ENCODE data around the gene HLTF. TPM values are rescaled to one million over a fixed set of nuclear protein-coding genes. Genes with fewer than 3 reads are reported as not detected.

HLTF gene
- total and polyA plus RNA-seq, 2 of the 4 experiments (the other 2 are of a cell fraction), result 12.6 to 39.1 TPM

DNA sequence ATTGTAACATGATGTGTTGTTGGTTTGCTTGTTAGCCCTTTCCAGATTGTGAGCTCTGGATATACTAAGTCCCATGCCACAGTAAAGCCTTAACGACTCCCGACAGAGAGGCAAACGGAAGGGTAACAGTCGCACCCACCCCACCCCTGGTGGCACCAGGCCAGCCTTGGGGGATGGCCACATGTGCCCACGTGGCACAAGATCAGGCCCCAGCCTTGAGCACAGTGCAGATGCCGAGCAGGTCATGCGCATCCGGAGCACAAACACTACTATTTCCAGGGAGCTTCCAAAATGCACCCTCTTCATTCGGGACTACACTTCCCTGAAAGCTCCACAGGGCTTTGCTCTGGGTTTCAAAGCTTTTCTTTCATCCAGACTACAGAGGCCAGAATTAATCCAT, 32.4 kb upstream of the HLTF start:
- POLR2A ChIA-PET (ENCODE audit: unreplicated experiment), result no interaction called here
- Histone ChIP-seq H2BK120ac (ENCODE audit: low read depth, low read length) (no peak overlapping the region), H3K14ac (replicated peaks; ENCODE audit: low read depth, low read length) (no peak overlapping the region), H3K36me3 (ENCODE audit: control insufficient read depth, insufficient read depth, low read length) (no peaks in the 10 kb centered on the region), H2AK5ac (ENCODE audit: low read depth, low read length) (no peak overlapping the region; the same call in 1 of the 2 replicates), H2AFZ (replicated peaks; ENCODE audit: low read length, poor library complexity) (no peak overlapping the region), H2AK9ac (replicated peaks; ENCODE audit: low read depth, low read length, poor library complexity) (no peak overlapping the region), H4K8ac (ENCODE audit: low read depth in 2 of 2, low read length in 2 of 2) (no peak overlapping the region), H3K4me3 (ENCODE audit: insufficient read depth, low read depth, low read length) (no peak overlapping the region), H3K23ac (ENCODE audit: low read depth, low read length) (no peak overlapping the region), H3K4me1 (ENCODE audit: control insufficient read depth, insufficient read depth, low read length) (no peaks in the 10 kb centered on the region), H3K79me1 (ENCODE audit: low read depth in 1 of 2, low read length in 2 of 2) (no peaks in the 10 kb centered on the region), H4K5ac (ENCODE audit: low read depth, low read length) (no peak overlapping the region), H3K9me1 (ENCODE audit: insufficient read depth, low read length) (no peaks in the 10 kb centered on the region), H3K27ac (ENCODE audit: insufficient read depth, low read length) (no peak overlapping the region), H3K4ac (ENCODE audit: low read depth, low read length) (no peak overlapping the region), H3K9me3 (ENCODE audit: control insufficient read depth, insufficient read depth, low read length) (no peaks in the 10 kb centered on the region), H3K9ac (ENCODE audit: low read depth, low read length) (no peak overlapping the region), H4K91ac (ENCODE audit: insufficient read depth, low read depth, low read length) (no peak overlapping the region), H2BK20ac (ENCODE audit: low read depth, low read length) (peak overlapping the region; percentile 38; the same call in 1 of the 2 replicates), H2BK15ac (ENCODE audit: low read depth, low read length) (no peak overlapping the region), H3K4me2 (ENCODE audit: low read depth, low read length) (no peak overlapping the region), H3K56ac (ENCODE audit: extremely low read depth, insufficient read depth, low read length) (no peak overlapping the region), H3K27me3 (ENCODE audit: control insufficient read depth, insufficient read depth, low read length) (no peaks in the 10 kb centered on the region), H2BK5ac (ENCODE audit: low read depth, low read length, poor library complexity, severe bottlenecking) (no peak overlapping the region), H3K18ac (ENCODE audit: low read depth, low read length) (no peak overlapping the region), H4K20me1 (ENCODE audit: insufficient read depth, low read length) (no peaks in the 10 kb centered on the region)
- BruUV-seq (replicated peaks), result no TSS peak
- WGBS, 2 experiments (ENCODE audit: extremely low coverage in 2 of 2, insufficient read length in 1 of 2), result 82% methylated on average over 3 of the region's 9 CpGs; no CpG with 5 or more reads in 1 of the 2 experiments
- DNase-seq (no peak), ATAC-seq (ENCODE audit: low read depth) (no peak)
- TF ChIP-seq MAZ (IDR thresholded peaks at IDR 0.05; ENCODE audit: borderline replicate concordance, low read depth, low read length) (no peak), POLR2A (IDR thresholded peaks at IDR 0.05; ENCODE audit: low read depth, low read length) (no peak), RFX5 (IDR thresholded peaks at IDR 0.05; ENCODE audit: low read depth, low read length) (no peak), NFE2L2 (IDR thresholded peaks at IDR 0.05; ENCODE audit: low read depth, low read length) (no peak), RCOR1 (IDR thresholded peaks at IDR 0.05; ENCODE audit: insufficient replicate concordance, low read length) (no peak), FOS (IDR thresholded peaks at IDR 0.05; ENCODE audit: low read depth, low read length) (no peak), RAD21 (IDR thresholded peaks at IDR 0.05; ENCODE audit: low read length) (no peak), MAFK (IDR thresholded peaks at IDR 0.05; ENCODE audit: low read depth, low read length) (no peak), SMC3 (IDR thresholded peaks at IDR 0.05; ENCODE audit: low read depth, low read length) (no peak), BHLHE40 (IDR thresholded peaks at IDR 0.05; ENCODE audit: low read depth, low read length) (no peak), MXI1 (IDR thresholded peaks at IDR 0.05; ENCODE audit: borderline replicate concordance, low read depth, low read length) (no peak), CHD1 (IDR thresholded peaks at IDR 0.05; ENCODE audit: low read depth, low read length) (no peak)
- TF ChIP-seq, protein P1, sequence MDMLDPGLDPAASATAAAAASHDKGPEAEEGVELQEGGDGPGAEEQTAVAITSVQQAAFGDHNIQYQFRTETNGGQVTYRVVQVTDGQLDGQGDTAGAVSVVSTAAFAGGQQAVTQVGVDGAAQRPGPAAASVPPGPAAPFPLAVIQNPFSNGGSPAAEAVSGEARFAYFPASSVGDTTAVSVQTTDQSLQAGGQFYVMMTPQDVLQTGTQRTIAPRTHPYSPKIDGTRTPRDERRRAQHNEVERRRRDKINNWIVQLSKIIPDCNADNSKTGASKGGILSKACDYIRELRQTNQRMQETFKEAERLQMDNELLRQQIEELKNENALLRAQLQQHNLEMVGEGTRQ (IDR thresholded peaks at IDR 0.05; ENCODE audit: low read depth, low read length), result no peak
- TF ChIP-seq, protein P2, sequence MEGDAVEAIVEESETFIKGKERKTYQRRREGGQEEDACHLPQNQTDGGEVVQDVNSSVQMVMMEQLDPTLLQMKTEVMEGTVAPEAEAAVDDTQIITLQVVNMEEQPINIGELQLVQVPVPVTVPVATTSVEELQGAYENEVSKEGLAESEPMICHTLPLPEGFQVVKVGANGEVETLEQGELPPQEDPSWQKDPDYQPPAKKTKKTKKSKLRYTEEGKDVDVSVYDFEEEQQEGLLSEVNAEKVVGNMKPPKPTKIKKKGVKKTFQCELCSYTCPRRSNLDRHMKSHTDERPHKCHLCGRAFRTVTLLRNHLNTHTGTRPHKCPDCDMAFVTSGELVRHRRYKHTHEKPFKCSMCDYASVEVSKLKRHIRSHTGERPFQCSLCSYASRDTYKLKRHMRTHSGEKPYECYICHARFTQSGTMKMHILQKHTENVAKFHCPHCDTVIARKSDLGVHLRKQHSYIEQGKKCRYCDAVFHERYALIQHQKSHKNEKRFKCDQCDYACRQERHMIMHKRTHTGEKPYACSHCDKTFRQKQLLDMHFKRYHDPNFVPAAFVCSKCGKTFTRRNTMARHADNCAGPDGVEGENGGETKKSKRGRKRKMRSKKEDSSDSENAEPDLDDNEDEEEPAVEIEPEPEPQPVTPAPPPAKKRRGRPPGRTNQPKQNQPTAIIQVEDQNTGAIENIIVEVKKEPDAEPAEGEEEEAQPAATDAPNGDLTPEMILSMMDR (conservative IDR thresholded peaks at IDR 0.05; ENCODE audit: low read depth, low read length), result no peak
- CTCF ChIA-PET, result interaction anchor here (1.0 kb wide), 1 partner anchor 157 kb away, joined by 4 read pairs; no protein-coding TSS in a partner anchor
- in situ Hi-C loops (cut with MboI; ENCODE audit: low sequenced_read_pairs) (loop anchor here (5.0 to 25.0 kb wide), 4 partner anchors 154 to 594 kb away; no protein-coding TSS in a partner anchor), intact Hi-C loops (cut with micrococcal nuclease) (no loop called here), dilution Hi-C loops (cut with HindIII; ENCODE audit: low sequenced_read_pairs, unreplicated experiment) (no loop called here)

Data from IMR-90 (cell line).